ENCODE data around the gene VWA3B. TPM values are rescaled to one million over a fixed set of nuclear protein-coding genes. Genes with fewer than 3 reads are reported as not detected.

VWA3B gene
- total and polyA plus RNA-seq, 2 donors (not counting 3 experiments of a cell fraction or from before 2014, with no cell fraction given) = not detected

DNA sequence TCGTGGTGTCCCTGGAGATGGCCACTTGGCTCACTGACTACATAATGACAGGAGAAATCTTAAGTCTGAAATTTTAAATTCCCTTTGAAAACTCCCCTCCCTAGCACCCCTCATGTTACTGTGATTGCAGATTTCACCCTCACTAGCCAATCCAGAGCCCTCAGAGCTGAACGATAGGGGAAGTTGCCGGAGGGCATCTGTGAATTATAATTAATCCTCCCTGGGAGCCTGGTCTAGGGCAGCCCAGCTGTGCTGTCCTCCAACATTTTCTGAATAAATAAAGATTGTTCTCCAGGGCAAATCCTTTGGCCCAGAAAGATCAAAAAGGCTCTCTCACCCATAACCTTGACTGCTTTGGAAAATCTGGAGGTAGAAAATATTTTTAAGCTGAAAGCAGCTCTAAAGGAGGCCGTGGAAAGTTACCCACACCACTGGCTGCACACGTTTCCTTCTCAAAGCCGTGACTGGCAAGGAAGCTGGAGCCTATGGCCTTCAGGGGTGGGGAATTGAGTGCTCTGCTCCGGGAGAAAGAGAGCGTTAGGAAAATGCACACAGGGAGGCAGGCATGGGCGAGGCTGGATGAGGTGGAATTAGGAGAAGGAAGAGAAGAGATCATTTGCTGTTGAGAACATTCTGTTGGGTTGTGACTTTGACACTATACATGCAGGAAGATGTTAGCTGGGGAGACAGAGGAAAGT lies 190.3 kb downstream of the VWA3B start:
- no TSS peak for BruUV-seq (replicated peaks)
- intact Hi-C loops (cut with micrococcal nuclease) = no loop called here
- no peaks in the 10 kb centered on the region for H3K36me3 ChIP-seq (ENCODE audit: control insufficient read depth in 2 of 2, extremely low read depth in 1 of 2, insufficient read depth in 2 of 2, low read length in 2 of 2)

More for the DNA sequence above, 190.3 kb downstream of the VWA3B start:
- H3K27ac ChIP-seq (ENCODE audit: insufficient read depth, low read depth, low read length) = no peak overlapping the region
- no peaks in the 10 kb centered on the region for H3K9me1 ChIP-seq (replicated peaks; ENCODE audit: control insufficient read depth, extremely low read depth, insufficient read depth, low read length)
- peaks cover 15 to 17% of the 10 kb centered on the region in 2 experiments for H3K27me3 ChIP-seq (ENCODE audit: control insufficient read depth in 2 of 2, insufficient read depth in 2 of 2, low read length in 2 of 2)
- dilution Hi-C loops (cut with MboI; ENCODE audit: extremely low pct_ligation_motif_present, low sequenced_read_pairs) = no loop called here
- H3K9ac ChIP-seq (replicated peaks; ENCODE audit: extremely low read depth, insufficient read depth, low read length) = no peak overlapping the region
- H3K79me2 ChIP-seq (ENCODE audit: control insufficient read depth, insufficient read depth, low read length) = no peaks in the 10 kb centered on the region
- FAIRE-seq = no peak
- DNase-seq (ENCODE audit: low read depth, low spot score) = no peak
- H3K9me3 ChIP-seq (replicated peaks; ENCODE audit: control insufficient read depth, insufficient read depth, low read length) = no peaks in the 10 kb centered on the region
- no peak overlapping the region for H2AFZ ChIP-seq (ENCODE audit: low read depth, low read length)
- H3K4me3 ChIP-seq (replicated peaks in 1 of 3; ENCODE audit: insufficient read depth in 1 of 3, low read depth in 1 of 3, low read length in 3 of 3) = no peak overlapping the region
- CTCF ChIA-PET = interaction anchor here (1.1 to 3.9 kb wide), 2 partner anchors 8 to 470 kb away, joined by 3 to 24 read pairs; no protein-coding TSS in a partner anchor
- POLR2A ChIA-PET = no interaction called here
- TF ChIP-seq POLR2A (IDR thresholded peaks at IDR 0.05; ENCODE audit: low read depth, low read length) (no peak), JUN (IDR thresholded peaks at IDR 0.05; ENCODE audit: borderline replicate concordance, insufficient read depth, insufficient read length, low read depth) (no peak), GATA2 (IDR thresholded peaks at IDR 0.05; ENCODE audit: insufficient read depth, insufficient read length, low read depth, low read length) (no peak), EZH2 (IDR thresholded peaks at IDR 0.05; ENCODE audit: borderline replicate concordance, low read depth, low read length, severe bottlenecking) (no peak), POLR2AphosphoS5 (IDR thresholded peaks at IDR 0.05; ENCODE audit: insufficient read depth, low read depth, low read length) (no peak), MYC (IDR thresholded peaks at IDR 0.05; ENCODE audit: low read depth, low read length) (no peak), FOS (IDR thresholded peaks at IDR 0.05; ENCODE audit: borderline replicate concordance, insufficient read depth, low read length) (no peak)
- TF ChIP-seq, protein P1, sequence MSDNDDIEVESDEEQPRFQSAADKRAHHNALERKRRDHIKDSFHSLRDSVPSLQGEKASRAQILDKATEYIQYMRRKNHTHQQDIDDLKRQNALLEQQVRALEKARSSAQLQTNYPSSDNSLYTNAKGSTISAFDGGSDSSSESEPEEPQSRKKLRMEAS (IDR thresholded peaks at IDR 0.05; ENCODE audit: insufficient read depth, insufficient read length) = no peak
- TF ChIP-seq, protein P2, sequence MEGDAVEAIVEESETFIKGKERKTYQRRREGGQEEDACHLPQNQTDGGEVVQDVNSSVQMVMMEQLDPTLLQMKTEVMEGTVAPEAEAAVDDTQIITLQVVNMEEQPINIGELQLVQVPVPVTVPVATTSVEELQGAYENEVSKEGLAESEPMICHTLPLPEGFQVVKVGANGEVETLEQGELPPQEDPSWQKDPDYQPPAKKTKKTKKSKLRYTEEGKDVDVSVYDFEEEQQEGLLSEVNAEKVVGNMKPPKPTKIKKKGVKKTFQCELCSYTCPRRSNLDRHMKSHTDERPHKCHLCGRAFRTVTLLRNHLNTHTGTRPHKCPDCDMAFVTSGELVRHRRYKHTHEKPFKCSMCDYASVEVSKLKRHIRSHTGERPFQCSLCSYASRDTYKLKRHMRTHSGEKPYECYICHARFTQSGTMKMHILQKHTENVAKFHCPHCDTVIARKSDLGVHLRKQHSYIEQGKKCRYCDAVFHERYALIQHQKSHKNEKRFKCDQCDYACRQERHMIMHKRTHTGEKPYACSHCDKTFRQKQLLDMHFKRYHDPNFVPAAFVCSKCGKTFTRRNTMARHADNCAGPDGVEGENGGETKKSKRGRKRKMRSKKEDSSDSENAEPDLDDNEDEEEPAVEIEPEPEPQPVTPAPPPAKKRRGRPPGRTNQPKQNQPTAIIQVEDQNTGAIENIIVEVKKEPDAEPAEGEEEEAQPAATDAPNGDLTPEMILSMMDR (IDR thresholded peaks at IDR 0.05; ENCODE audit: extremely low read depth in 1 of 2, insufficient read depth in 1 of 2, low read depth in 1 of 2, low read length in 2 of 2) = no peak
- no peak overlapping the region for H3K4me2 ChIP-seq (ENCODE audit: insufficient read depth, low read length)
- peaks cover 3% of the 10 kb centered on the region for H3K4me1 ChIP-seq (ENCODE audit: control insufficient read depth, extremely low read depth, insufficient read depth, low read length)
- H4K20me1 ChIP-seq (replicated peaks; ENCODE audit: control insufficient read depth, extremely low read depth, insufficient read depth, low read length) = no peaks in the 10 kb centered on the region

Measured in endothelial cell of umbilical vein (primary cell).